ENCODE measurements around the gene RAP1A. TPM values are rescaled to one million over a fixed set of nuclear protein-coding genes. Genes with fewer than 3 reads are reported as not detected.

RAP1A gene
- total RNA-seq, 1 experiment from 2014 or later: 25.4 TPM

GRCh38 chr1:111581166-111581565 lies 38.4 kb upstream of the RAP1A start:
- DNase-seq (ENCODE audit: low spot score) (no peak), ATAC-seq (no peak)
- TF ChIP-seq NFYB (CRISPR knock-in tag; conservative IDR thresholded peaks at IDR 0.05; ENCODE audit: low read depth) (no peak), AR (CRISPR knock-in tag; IDR thresholded peaks at IDR 0.05) (no peak), SOX15 (CRISPR knock-in tag; IDR thresholded peaks at IDR 0.05) (no peak), E2F5 (CRISPR knock-in tag; IDR thresholded peaks at IDR 0.05) (no peak), OVOL2 (CRISPR knock-in tag; IDR thresholded peaks at IDR 0.05; ENCODE audit: borderline replicate concordance) (no peak), ZNF532 (CRISPR knock-in tag; IDR thresholded peaks at IDR 0.05; ENCODE audit: borderline replicate concordance) (no peak)
- H3K27me3 Mint-ChIP-seq (ENCODE audit: low read depth): no peaks in the 10 kb centered on the region
- H3K27ac Mint-ChIP-seq: no peak overlapping the region
- no peaks in the 10 kb centered on the region for H3K9me3 Mint-ChIP-seq
- H3K36me3 Mint-ChIP-seq: no peaks in the 10 kb centered on the region
- H3K4me3 Mint-ChIP-seq: no peak overlapping the region
- H3K4me1 Mint-ChIP-seq: no peaks in the 10 kb centered on the region
- ChIA-PET CTCF (interaction anchor here (2.4 kb wide), 1 partner anchor 73 kb away, joined by 15 read pairs; no protein-coding TSS in a partner anchor), POLR2A (no interaction called here)

- POLR2A ChIA-PET: no interaction called here
- CTCF ChIA-PET: interaction anchor here (1.2 to 2.4 kb wide), 3 partner anchors 11 to 74 kb away, joined by 3 to 15 read pairs (median 4); no protein-coding TSS in a partner anchor
- Mint-ChIP-seq H3K27me3 (ENCODE audit: low read depth) (no peaks in the 10 kb centered on the region; the same call in 1 of the 2 replicates), H3K9me3 (no peaks in the 10 kb centered on the region), H3K4me1 (no peaks in the 10 kb centered on the region), H3K4me3 (no peak overlapping the region), H3K27ac (no peak overlapping the region), H3K36me3 (no peaks in the 10 kb centered on the region)
- no peak for ATAC-seq
- TF ChIP-seq RORB (CRISPR knock-in tag; IDR thresholded peaks at IDR 0.05): no peak
- TF ChIP-seq NR2C2 (CRISPR knock-in tag; IDR thresholded peaks at IDR 0.05): no peak
- no peak for DNase-seq (ENCODE audit: low spot score)
Measured at GRCh38 chr1:111582016-111582415, 37.6 kb upstream of the RAP1A start.

GRCh38 chr1:111582644-111583618 lies 36.7 kb upstream of the RAP1A start:
- Mint-ChIP-seq H3K9me3 (no peaks in the 10 kb centered on the region), H3K27ac (no peak overlapping the region), H3K36me3 (no peaks in the 10 kb centered on the region), H3K4me3 (no peak overlapping the region), H3K27me3 (ENCODE audit: low read depth) (no peaks in the 10 kb centered on the region; the same call in 1 of the 2 replicates), H3K4me1 (no peaks in the 10 kb centered on the region)
- no peak for TF ChIP-seq FOXP4 (CRISPR knock-in tag; IDR thresholded peaks at IDR 0.05)
- TF ChIP-seq ZNF121 (CRISPR knock-in tag; IDR thresholded peaks at IDR 0.05): peak; percentile 32; the same call in 1 of the 2 replicates
- POLR2A ChIA-PET: interaction anchor here (0.6 kb wide), 1 partner anchor 974 kb away, joined by 3 read pairs; no protein-coding TSS in a partner anchor
- ATAC-seq: no peak
- CTCF ChIA-PET: interaction anchor here (1.2 to 2.4 kb wide), 3 partner anchors 10 to 75 kb away, joined by 3 to 15 read pairs (median 4); no protein-coding TSS in a partner anchor
- no peak for DNase-seq (ENCODE audit: low spot score)
